ENCODE data around the gene TMEM63A.

DNA sequence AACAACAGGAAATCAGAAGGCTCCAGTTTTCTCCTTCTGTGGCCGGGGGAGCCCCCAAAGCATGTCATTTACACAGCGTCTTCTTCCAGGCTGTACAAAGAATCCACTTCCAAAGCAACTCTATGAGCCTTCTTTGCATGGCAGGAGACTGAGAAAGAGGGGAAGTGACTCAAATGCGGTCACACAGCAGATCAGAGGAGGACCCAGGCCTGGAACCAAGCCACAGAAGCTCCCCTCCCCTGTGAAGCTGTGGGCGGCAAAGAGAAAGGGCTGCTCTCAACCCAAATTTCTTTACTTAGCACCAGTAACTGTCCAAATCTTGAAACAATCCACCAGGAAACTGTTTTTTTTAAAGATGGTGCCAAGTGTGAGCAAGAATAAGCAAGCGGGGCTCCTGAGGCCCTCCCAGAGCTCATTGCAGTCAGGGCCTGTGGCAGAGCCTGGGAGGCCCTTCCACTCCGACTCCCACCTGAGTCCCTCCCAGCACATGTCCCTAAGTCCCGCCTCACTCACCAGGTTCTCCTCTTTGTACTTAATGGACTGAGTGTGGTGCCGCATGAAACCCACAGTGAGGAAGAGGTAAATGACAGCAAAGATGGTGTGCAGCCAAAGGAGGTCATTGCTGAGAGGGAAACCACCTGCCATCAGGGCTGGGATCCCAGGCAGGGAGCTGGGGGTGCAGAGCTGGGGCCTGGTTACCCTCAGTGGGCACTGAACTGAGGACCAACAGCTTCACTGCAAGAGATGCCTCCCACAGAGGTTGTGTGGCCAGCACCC is 15.9 kb downstream of the TMEM63A start:
- TF ChIP-seq, protein P1, sequence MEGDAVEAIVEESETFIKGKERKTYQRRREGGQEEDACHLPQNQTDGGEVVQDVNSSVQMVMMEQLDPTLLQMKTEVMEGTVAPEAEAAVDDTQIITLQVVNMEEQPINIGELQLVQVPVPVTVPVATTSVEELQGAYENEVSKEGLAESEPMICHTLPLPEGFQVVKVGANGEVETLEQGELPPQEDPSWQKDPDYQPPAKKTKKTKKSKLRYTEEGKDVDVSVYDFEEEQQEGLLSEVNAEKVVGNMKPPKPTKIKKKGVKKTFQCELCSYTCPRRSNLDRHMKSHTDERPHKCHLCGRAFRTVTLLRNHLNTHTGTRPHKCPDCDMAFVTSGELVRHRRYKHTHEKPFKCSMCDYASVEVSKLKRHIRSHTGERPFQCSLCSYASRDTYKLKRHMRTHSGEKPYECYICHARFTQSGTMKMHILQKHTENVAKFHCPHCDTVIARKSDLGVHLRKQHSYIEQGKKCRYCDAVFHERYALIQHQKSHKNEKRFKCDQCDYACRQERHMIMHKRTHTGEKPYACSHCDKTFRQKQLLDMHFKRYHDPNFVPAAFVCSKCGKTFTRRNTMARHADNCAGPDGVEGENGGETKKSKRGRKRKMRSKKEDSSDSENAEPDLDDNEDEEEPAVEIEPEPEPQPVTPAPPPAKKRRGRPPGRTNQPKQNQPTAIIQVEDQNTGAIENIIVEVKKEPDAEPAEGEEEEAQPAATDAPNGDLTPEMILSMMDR (IDR thresholded peaks at IDR 0.05) = no peak
- no peak for TF ChIP-seq POLR2A (IDR thresholded peaks at IDR 0.05)
- no peak for TF ChIP-seq POLR2AphosphoS5 (IDR thresholded peaks at IDR 0.05)

Measured in breast epithelium (tissue), 3 donors.